Esophagus muscularis mucosa (tissue), 4 donors: ENCODE measurements around the gene TLE5.

Source experiments
- CTCF ChIP-seq, 3 experiments: fragments of 200-600 bp in 2 of 3; fragments of 450-650 bp in 1 of 3; sonication (generic) in 2 of 3; IDR thresholded peaks; one replicate each; pipeline ENCODE4 v1.5.1; 2017 to 2019; ENCODE audit warnings: antibody characterized with exemption in 3 of 3, mild to moderate bottlenecking in 2 of 3, moderate library complexity in 1 of 3
- EP300 ChIP-seq: sonication (generic); formaldehyde crosslinking; IDR thresholded peaks from one replicate; pipeline ENCODE4 v1.6.1; 2017; ENCODE audit warnings: antibody characterized with exemption
- POLR2A ChIP-seq: fragments of 450-650 bp; IDR thresholded peaks from one replicate; pipeline ENCODE4 v1.6.1; 2017; ENCODE audit warnings: antibody characterized with exemption, moderate library complexity, mild to moderate bottlenecking, low read depth

GRCh38 chr19:3012621-3013262 is 49.6 kb downstream of the TLE5 start:
- no peak for TF ChIP-seq POLR2A
- TF ChIP-seq CTCF (IDR thresholded peaks at IDR 0.05) = no peak
- TF ChIP-seq EP300 = no peak
